ENCODE results near the gene RNASE8.

DNA sequence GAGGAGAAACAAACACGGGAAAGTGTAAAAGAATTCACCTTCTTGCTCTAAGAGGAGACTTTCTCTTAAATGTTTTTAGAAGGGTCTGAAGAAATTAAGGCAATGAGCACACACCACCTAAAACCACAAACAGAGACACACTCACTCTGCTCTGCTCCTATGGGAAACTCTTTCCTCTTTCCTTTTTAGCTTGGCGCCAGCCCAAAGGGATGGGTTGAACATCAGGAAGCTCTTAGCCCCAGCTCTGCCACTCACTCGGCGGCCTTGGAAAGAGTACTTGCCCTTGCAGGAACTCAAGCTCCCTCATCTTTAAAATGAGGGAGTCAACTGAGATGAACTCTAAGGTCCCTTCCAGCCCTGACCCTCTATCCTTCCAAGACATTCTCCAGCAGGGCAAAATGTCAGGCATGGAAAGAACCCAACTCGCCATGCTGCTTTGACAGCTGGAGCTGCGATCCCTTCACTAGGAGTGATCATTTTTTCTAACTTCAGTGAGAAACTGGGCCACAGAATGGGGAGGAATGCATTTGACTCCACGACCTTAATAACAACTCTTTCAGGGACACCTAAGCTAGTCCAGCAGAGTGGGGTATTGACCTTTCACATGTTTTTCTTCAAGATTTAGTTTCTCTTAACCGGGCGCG is 980 bp upstream of the RNASE8 start:
- TF ChIP-seq, protein P1, sequence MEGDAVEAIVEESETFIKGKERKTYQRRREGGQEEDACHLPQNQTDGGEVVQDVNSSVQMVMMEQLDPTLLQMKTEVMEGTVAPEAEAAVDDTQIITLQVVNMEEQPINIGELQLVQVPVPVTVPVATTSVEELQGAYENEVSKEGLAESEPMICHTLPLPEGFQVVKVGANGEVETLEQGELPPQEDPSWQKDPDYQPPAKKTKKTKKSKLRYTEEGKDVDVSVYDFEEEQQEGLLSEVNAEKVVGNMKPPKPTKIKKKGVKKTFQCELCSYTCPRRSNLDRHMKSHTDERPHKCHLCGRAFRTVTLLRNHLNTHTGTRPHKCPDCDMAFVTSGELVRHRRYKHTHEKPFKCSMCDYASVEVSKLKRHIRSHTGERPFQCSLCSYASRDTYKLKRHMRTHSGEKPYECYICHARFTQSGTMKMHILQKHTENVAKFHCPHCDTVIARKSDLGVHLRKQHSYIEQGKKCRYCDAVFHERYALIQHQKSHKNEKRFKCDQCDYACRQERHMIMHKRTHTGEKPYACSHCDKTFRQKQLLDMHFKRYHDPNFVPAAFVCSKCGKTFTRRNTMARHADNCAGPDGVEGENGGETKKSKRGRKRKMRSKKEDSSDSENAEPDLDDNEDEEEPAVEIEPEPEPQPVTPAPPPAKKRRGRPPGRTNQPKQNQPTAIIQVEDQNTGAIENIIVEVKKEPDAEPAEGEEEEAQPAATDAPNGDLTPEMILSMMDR (IDR thresholded peaks at IDR 0.05; ENCODE audit: poor library complexity, severe bottlenecking), result no peak
- TF ChIP-seq RAD21 (conservative IDR thresholded peaks at IDR 0.05) (no peak), EZH2 (IDR thresholded peaks at IDR 0.05; ENCODE audit: borderline replicate concordance, insufficient read depth, low read length, poor library complexity, severe bottlenecking) (no peak), POLR2AphosphoS5 (IDR thresholded peaks at IDR 0.05) (no peak), TAF1 (IDR thresholded peaks at IDR 0.05; ENCODE audit: low read depth) (no peak), SMC3 (conservative IDR thresholded peaks at IDR 0.05; ENCODE audit: poor library complexity) (no peak)
